Urothelium cell line (cell line): Measurements from ENCODE around the gene NCEH1.
"Not testable (repeated sequence)": the region's sequence is repeated elsewhere in the genome, so short reads cannot be mapped to it uniquely, and the experiment has no call there.

Experiments
- DNase-seq: peaks from one replicate; pipeline ENCODE4 v3.0.0; 2011; ENCODE audit warnings: low spot score, mixed read lengths
- FAIRE-seq: peaks from 2 replicates; lab custom pipeline; 2011; peaks lifted over from hg19 to GRCh38; lab: Jason Lieb, UNC

Gene NCEH1

GRCh38 chr3:172708921-172709773 lies 1.7 kb downstream of the NCEH1 start:
- FAIRE-seq (no peak), DNase-seq (no peak)

- no peak for DNase-seq
- no peak for FAIRE-seq
These were observed 2.9 kb downstream of the NCEH1 start for GRCh38 chr3:172707967-172708366.

GRCh38 chr3:172707030-172707429 lies 3.8 kb downstream of the NCEH1 start:
- FAIRE-seq (no peak), DNase-seq (no peak)

GRCh38 chr3:172705170-172705569 lies 5.7 kb downstream of the NCEH1 start:
- FAIRE-seq (no peak), DNase-seq (no peak)

GRCh38 chr3:172704001-172704400 lies 6.9 kb downstream of the NCEH1 start:
- no peak for DNase-seq
- no peak for FAIRE-seq

GRCh38 chr3:172702731-172703130 lies 8.1 kb downstream of the NCEH1 start:
- FAIRE-seq: not testable (repeated sequence)

GRCh38 chr3:172702256-172702655 lies 8.6 kb downstream of the NCEH1 start:
- FAIRE-seq: no peak
- no peak for DNase-seq

More at GRCh38 chr3:172702731-172703130, 8.1 kb downstream of the NCEH1 start:
- not testable (repeated sequence) for DNase-seq

- FAIRE-seq (no peak), DNase-seq (no peak)
These were observed 9.1 kb downstream of the NCEH1 start for GRCh38 chr3:172701751-172702150.

GRCh38 chr3:172700936-172701455 lies 9.9 kb downstream of the NCEH1 start:
- FAIRE-seq: no peak
- no peak for DNase-seq

- no peak for FAIRE-seq
These were observed 10.6 kb downstream of the NCEH1 start for GRCh38 chr3:172700256-172700655.

GRCh38 chr3:172699031-172699430 lies 11.8 kb downstream of the NCEH1 start:
- FAIRE-seq: no peak
- no peak for DNase-seq

More at GRCh38 chr3:172700256-172700655, 10.6 kb downstream of the NCEH1 start:
- DNase-seq: no peak

GRCh38 chr3:172698631-172699030 lies 12.2 kb downstream of the NCEH1 start:
- DNase-seq (no peak), FAIRE-seq (no peak)

GRCh38 chr3:172697558-172697957 lies 13.3 kb downstream of the NCEH1 start:
- FAIRE-seq (no peak), DNase-seq (no peak)

GRCh38 chr3:172696357-172696756 lies 14.5 kb downstream of the NCEH1 start:
- DNase-seq: no peak
- FAIRE-seq: no peak

- DNase-seq (no peak), FAIRE-seq (no peak)
These were observed 16.2 kb downstream of the NCEH1 start for GRCh38 chr3:172694573-172695246.

- FAIRE-seq (no peak), DNase-seq (no peak)
These were observed 18.0 kb downstream of the NCEH1 start for GRCh38 chr3:172692751-172693338.

GRCh38 chr3:172690936-172691335 lies 19.9 kb downstream of the NCEH1 start:
- FAIRE-seq: no peak

GRCh38 chr3:172688588-172688987 lies 22.3 kb downstream of the NCEH1 start:
- DNase-seq (no peak), FAIRE-seq (no peak)

More at GRCh38 chr3:172690936-172691335, 19.9 kb downstream of the NCEH1 start:
- DNase-seq: no peak

GRCh38 chr3:172687501-172687900 lies 23.4 kb downstream of the NCEH1 start:
- FAIRE-seq: no peak
- DNase-seq: no peak

GRCh38 chr3:172685331-172686214 lies 25.3 kb downstream of the NCEH1 start:
- DNase-seq (peak; percentile 16), FAIRE-seq (no peak)
